AG04450 (cell line): ENCODE measurements around the gene SP100. TPM values are rescaled to one million over a fixed set of nuclear protein-coding genes. Genes with fewer than 3 reads are reported as not detected.

Experiments
- CTCF ChIA-PET: fragments of 300-600, 350-600 bp; formaldehyde crosslinking; extraction: SDS; loops from one replicate; lab custom pipeline; 2022; ENCODE audit warnings: antibody characterized with exemption, inconsistent platforms; lab: Charles Lee
- POLR2A ChIA-PET: fragments of 350-600 bp; formaldehyde crosslinking; extraction: SDS; loops from one replicate; lab custom pipeline; 2021; ENCODE audit warnings: antibody characterized with exemption, inconsistent platforms; lab: Yijun Ruan, JAX
- DNase-seq: peaks from one replicate; pipeline ENCODE4 v3.0.0-alpha.2; 2011; ENCODE audit warnings: low read depth, low spot score
- H3K27ac ChIP-seq: one replicate; pipeline ENCODE4 v1.5.1; 2012; ENCODE audit warnings: low read depth, low read length, control low read depth
- H3K27me3 ChIP-seq: one replicate; pipeline ENCODE4 v1.6.0; 2012; ENCODE audit warnings: low read length; ENCODE audit not compliant: control insufficient read depth, insufficient read depth
- H3K4me3 ChIP-seq: 2 replicates; pipeline ENCODE4 v1.5.1; 2011; ENCODE audit warnings: mild to moderate bottlenecking, low read depth, low read length, control low read depth
- H3K9me3 ChIP-seq: 2 replicates; pipeline ENCODE4 v1.5.1; 2012; ENCODE audit warnings: low read length; ENCODE audit not compliant: control insufficient read depth, insufficient read depth
- CTCF ChIP-seq: IDR thresholded peaks from 2 replicates; pipeline ENCODE4 v1.5.1; 2011; ENCODE audit warnings: low read depth, low read length, control low read depth, inconsistent platforms
- polyA plus RNA-seq: library from polyadenylated mRNA; depleted of rRNA; stranded (reverse); fragments of >200 nt; gene quantifications from 2 replicates; pipeline ENCODE4 v1.2.3, GENCODE V29; 2011

The SP100 gene
- polyA plus RNA-seq, 1 experiment: 71.2 TPM

- peaks cover 2% of the 10 kb centered on the region; the same call in 1 of the 2 replicates for H3K9me3 ChIP-seq
- no peak for TF ChIP-seq CTCF
- peak; percentile 24 for DNase-seq
- ChIA-PET CTCF (interaction anchor here (0.6 kb wide), 1 partner anchor 225 kb away, joined by 3 read pairs; no protein-coding TSS in a partner anchor), POLR2A (no interaction called here)
- no peak overlapping the region for H3K4me3 ChIP-seq
- H3K27ac ChIP-seq: no peak overlapping the region
- H3K27me3 ChIP-seq: no peaks in the 10 kb centered on the region
These were observed 170.5 kb downstream of the SP100 start for GRCh38 chr2:230586328-230586982.

GRCh38 chr2:230589025-230589424 is 173.0 kb downstream of the SP100 start:
- no peak overlapping the region for H3K27ac ChIP-seq
- no peak for TF ChIP-seq CTCF
- H3K4me3 ChIP-seq: no peak overlapping the region
- ChIA-PET CTCF (no interaction called here), POLR2A (no interaction called here)
- H3K9me3 ChIP-seq: no peaks in the 10 kb centered on the region
- no peaks in the 10 kb centered on the region for H3K27me3 ChIP-seq
- no peak for DNase-seq

- ChIA-PET CTCF (no interaction called here), POLR2A (no interaction called here)
- Histone ChIP-seq H3K4me3 (no peak overlapping the region), H3K27me3 (no peaks in the 10 kb centered on the region), H3K27ac (no peak overlapping the region), H3K9me3 (no peaks in the 10 kb centered on the region)
- no peak for TF ChIP-seq CTCF
- DNase-seq: no peak
These were observed 173.6 kb downstream of the SP100 start for GRCh38 chr2:230589497-230590015.

- H3K9me3 ChIP-seq: no peaks in the 10 kb centered on the region
- no peak overlapping the region for H3K4me3 ChIP-seq
- no peaks in the 10 kb centered on the region for H3K27me3 ChIP-seq
- no peak overlapping the region for H3K27ac ChIP-seq
- ChIA-PET CTCF (no interaction called here), POLR2A (interaction anchor here (0.6 kb wide), 1 partner anchor 92 kb away, joined by 3 read pairs; no protein-coding TSS in a partner anchor)
- no peak for TF ChIP-seq CTCF
- DNase-seq: no peak
These were observed 174.3 kb downstream of the SP100 start for GRCh38 chr2:230590333-230590732.

- no peak for DNase-seq
- no peak for TF ChIP-seq CTCF
- Histone ChIP-seq H3K9me3 (no peaks in the 10 kb centered on the region), H3K27ac (no peak overlapping the region), H3K27me3 (no peaks in the 10 kb centered on the region), H3K4me3 (no peak overlapping the region)
- ChIA-PET POLR2A (no interaction called here), CTCF (no interaction called here)
These were observed 175.8 kb downstream of the SP100 start for GRCh38 chr2:230591850-230592249.
